ENCODE data around the gene NEK7.
A peak's percentile ranks its signal among the peaks of the same experiment; 100 is the strongest.

The NEK7 gene

DNA sequence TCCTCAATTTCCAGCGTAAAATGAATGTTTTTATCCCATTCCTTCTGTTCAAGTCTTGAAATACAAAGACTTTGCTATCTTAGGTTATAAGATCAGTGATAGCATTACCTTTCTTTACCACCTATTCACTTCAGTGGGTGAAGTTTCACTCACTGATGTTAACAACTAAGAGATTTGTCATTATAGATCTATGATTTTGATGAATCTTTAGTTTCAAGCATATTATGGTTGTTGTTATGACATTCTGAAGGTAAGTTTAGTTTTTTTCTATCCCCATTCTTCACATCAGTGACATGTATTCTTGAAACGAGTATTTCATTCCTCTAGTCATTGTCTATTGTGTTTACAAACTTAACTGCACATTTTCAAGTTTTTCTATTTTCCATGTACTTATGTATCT is 201.1 kb downstream of the NEK7 start:
- no peaks in the 10 kb centered on the region for H3K27me3 ChIP-seq (ENCODE audit: low read length)
- no peak overlapping the region for H2AFZ ChIP-seq (ENCODE audit: low read depth, low read length, severe bottlenecking)
- H3K36me3 ChIP-seq (ENCODE audit: low read length): no peaks in the 10 kb centered on the region
- H3K9me3 ChIP-seq (ENCODE audit: insufficient read depth, low read length): no peaks in the 10 kb centered on the region
- H3K9ac ChIP-seq (ENCODE audit: low read length): no peak overlapping the region
- no peaks in the 10 kb centered on the region for H3K79me2 ChIP-seq (ENCODE audit: insufficient read depth, low read length)
- no peaks in the 10 kb centered on the region for H4K20me1 ChIP-seq (ENCODE audit: low read depth, low read length)
- H3K4me2 ChIP-seq (ENCODE audit: low read depth, low read length, poor library complexity, severe bottlenecking): no peak overlapping the region
- no peaks in the 10 kb centered on the region for H3F3A ChIP-seq (ENCODE audit: insufficient read depth)
- no peaks in the 10 kb centered on the region for H3K9me2 ChIP-seq (replicated peaks; ENCODE audit: insufficient read depth, low read length)
- no peak for TF ChIP-seq EZH2phosphoT487 (conservative IDR thresholded peaks at IDR 0.05; ENCODE audit: low read length)
- TF ChIP-seq, protein P1, sequence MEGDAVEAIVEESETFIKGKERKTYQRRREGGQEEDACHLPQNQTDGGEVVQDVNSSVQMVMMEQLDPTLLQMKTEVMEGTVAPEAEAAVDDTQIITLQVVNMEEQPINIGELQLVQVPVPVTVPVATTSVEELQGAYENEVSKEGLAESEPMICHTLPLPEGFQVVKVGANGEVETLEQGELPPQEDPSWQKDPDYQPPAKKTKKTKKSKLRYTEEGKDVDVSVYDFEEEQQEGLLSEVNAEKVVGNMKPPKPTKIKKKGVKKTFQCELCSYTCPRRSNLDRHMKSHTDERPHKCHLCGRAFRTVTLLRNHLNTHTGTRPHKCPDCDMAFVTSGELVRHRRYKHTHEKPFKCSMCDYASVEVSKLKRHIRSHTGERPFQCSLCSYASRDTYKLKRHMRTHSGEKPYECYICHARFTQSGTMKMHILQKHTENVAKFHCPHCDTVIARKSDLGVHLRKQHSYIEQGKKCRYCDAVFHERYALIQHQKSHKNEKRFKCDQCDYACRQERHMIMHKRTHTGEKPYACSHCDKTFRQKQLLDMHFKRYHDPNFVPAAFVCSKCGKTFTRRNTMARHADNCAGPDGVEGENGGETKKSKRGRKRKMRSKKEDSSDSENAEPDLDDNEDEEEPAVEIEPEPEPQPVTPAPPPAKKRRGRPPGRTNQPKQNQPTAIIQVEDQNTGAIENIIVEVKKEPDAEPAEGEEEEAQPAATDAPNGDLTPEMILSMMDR (IDR thresholded peaks at IDR 0.05; ENCODE audit: insufficient read depth, low read length, poor library complexity, severe bottlenecking): no peak
- H3K27ac ChIP-seq (ENCODE audit: low read depth, low read length): no peak overlapping the region
- H3K4me3 ChIP-seq (ENCODE audit: insufficient read depth, low read length, poor library complexity, severe bottlenecking): no peak overlapping the region

DNA sequence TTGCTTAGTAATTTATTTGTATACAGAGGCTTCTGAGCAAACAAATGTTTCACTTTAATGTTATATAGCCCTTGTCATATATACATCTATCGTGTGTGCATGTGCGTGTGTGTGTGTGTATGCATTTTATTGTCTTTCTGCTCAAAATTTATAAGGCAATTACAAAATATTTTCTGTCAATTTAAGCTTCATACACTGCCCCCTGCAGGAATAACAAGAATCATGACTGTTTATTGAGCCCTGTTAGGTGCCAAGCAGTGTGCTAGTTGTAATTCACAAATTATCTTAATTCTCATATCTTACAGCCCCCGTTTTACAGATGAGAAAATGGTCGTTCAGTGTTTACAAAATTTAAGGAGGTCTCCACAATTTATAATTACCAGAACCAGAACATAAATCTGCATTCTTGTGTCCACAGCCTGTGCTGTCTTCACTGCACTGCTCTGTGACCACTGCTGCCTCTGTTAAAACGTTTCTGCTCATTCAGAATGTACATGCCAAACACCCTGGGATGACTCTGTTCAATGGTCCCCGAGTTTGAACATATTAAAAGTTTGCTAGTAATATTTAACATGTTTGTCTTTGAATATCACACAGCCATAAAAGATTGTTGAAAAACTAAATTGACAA is 202.3 kb downstream of the NEK7 start:
- no peaks in the 10 kb centered on the region for H3K27me3 ChIP-seq (ENCODE audit: low read length)
- H3K9ac ChIP-seq (ENCODE audit: low read length): no peak overlapping the region
- no peaks in the 10 kb centered on the region for H3K36me3 ChIP-seq (ENCODE audit: low read length)
- H3K9me2 ChIP-seq (replicated peaks; ENCODE audit: insufficient read depth, low read length): no peaks in the 10 kb centered on the region
- no peak overlapping the region for H3K4me2 ChIP-seq (ENCODE audit: low read depth, low read length, poor library complexity, severe bottlenecking)
- no peak overlapping the region for H2AFZ ChIP-seq (ENCODE audit: low read depth, low read length, severe bottlenecking)
- H3K4me3 ChIP-seq (ENCODE audit: insufficient read depth, low read length, poor library complexity, severe bottlenecking): no peak overlapping the region
- H4K20me1 ChIP-seq (ENCODE audit: low read depth, low read length): no peaks in the 10 kb centered on the region
- H3F3A ChIP-seq (ENCODE audit: insufficient read depth): no peaks in the 10 kb centered on the region
- H3K9me3 ChIP-seq (ENCODE audit: insufficient read depth, low read length): no peaks in the 10 kb centered on the region
- H3K79me2 ChIP-seq (ENCODE audit: insufficient read depth, low read length): no peaks in the 10 kb centered on the region
- no peak overlapping the region for H3K27ac ChIP-seq (ENCODE audit: low read depth, low read length)
- no peak for TF ChIP-seq EZH2phosphoT487 (conservative IDR thresholded peaks at IDR 0.05; ENCODE audit: low read length)
- TF ChIP-seq, protein P1 (IDR thresholded peaks at IDR 0.05; ENCODE audit: insufficient read depth, low read length, poor library complexity, severe bottlenecking): peak; percentile 48

DNA sequence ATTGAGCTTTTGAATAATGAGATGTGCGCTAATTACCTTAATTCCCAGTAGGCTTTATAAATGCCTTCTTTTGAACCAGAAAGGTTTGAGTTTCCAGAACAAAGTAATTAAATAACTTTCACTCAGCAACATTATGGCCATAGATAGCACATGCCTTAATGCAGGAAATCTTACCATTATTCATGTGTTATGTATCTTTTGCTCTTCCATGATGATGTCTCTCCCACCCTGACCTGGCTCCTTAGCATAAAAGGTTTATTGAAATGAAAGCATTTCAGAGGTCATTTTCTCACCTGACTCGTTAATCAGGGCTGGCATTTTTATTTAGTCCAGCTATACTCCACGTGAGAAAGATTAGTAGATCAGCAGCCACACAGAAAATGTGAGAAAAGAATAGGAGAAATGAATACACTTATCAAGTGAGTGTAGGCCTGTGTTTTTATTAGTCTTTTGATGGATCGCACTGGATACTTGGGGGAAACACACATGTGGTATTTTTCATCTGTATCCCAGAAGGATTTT is 203.5 kb downstream of the NEK7 start:
- Histone ChIP-seq H3F3A (ENCODE audit: insufficient read depth) (no peaks in the 10 kb centered on the region), H2AFZ (ENCODE audit: low read depth, low read length, severe bottlenecking) (no peak overlapping the region), H3K27me3 (ENCODE audit: low read length) (no peaks in the 10 kb centered on the region), H3K9me3 (ENCODE audit: insufficient read depth, low read length) (no peaks in the 10 kb centered on the region), H3K27ac (ENCODE audit: low read depth, low read length) (no peak overlapping the region), H3K36me3 (ENCODE audit: low read length) (no peaks in the 10 kb centered on the region), H3K9me2 (replicated peaks; ENCODE audit: insufficient read depth, low read length) (no peaks in the 10 kb centered on the region), H3K4me2 (ENCODE audit: low read depth, low read length, poor library complexity, severe bottlenecking) (no peak overlapping the region), H3K9ac (ENCODE audit: low read length) (no peak overlapping the region), H3K4me3 (ENCODE audit: insufficient read depth, low read length, poor library complexity, severe bottlenecking) (no peak overlapping the region), H4K20me1 (ENCODE audit: low read depth, low read length) (no peaks in the 10 kb centered on the region), H3K79me2 (ENCODE audit: insufficient read depth, low read length) (no peaks in the 10 kb centered on the region)
- TF ChIP-seq, protein P1 (IDR thresholded peaks at IDR 0.05; ENCODE audit: insufficient read depth, low read length, poor library complexity, severe bottlenecking): no peak
- no peak for TF ChIP-seq EZH2phosphoT487 (conservative IDR thresholded peaks at IDR 0.05; ENCODE audit: low read length)
